HG03442 (cell line): ENCODE data around the gene GALNT18.

ENCODE experiments used
- ATAC-seq: cut with Tn5 transposase; IDR thresholded peaks from one replicate; pipeline ENCODE4 v1.9.1; 2021; ENCODE audit warnings: mild to moderate bottlenecking, moderate library complexity; ENCODE audit not compliant: unreplicated experiment

GALNT18 gene

GRCh38 chr11:11588243-11588642 is 33.6 kb downstream of the GALNT18 start:
- ATAC-seq = no peak

GRCh38 chr11:11587122-11587521 is 34.7 kb downstream of the GALNT18 start:
- ATAC-seq = no peak

- ATAC-seq = no peak
These were observed 35.3 kb downstream of the GALNT18 start for GRCh38 chr11:11586465-11586864.

GRCh38 chr11:11584937-11585336 is 36.9 kb downstream of the GALNT18 start:
- ATAC-seq = no peak

- no peak for ATAC-seq
These were observed 37.3 kb downstream of the GALNT18 start for GRCh38 chr11:11584530-11584810.

- ATAC-seq = no peak
These were observed 37.8 kb downstream of the GALNT18 start for GRCh38 chr11:11583801-11584529.

GRCh38 chr11:11582011-11582701 is 39.6 kb downstream of the GALNT18 start:
- ATAC-seq = no peak

GRCh38 chr11:11581481-11581880 is 40.3 kb downstream of the GALNT18 start:
- ATAC-seq = no peak

- ATAC-seq = no peak
These were observed 40.9 kb downstream of the GALNT18 start for GRCh38 chr11:11580841-11581411.

- ATAC-seq = no peak
These were observed 41.8 kb downstream of the GALNT18 start for GRCh38 chr11:11580012-11580411.

- ATAC-seq = no peak
These were observed 42.5 kb downstream of the GALNT18 start for GRCh38 chr11:11579012-11579988.

GRCh38 chr11:11577932-11578911 is 43.6 kb downstream of the GALNT18 start:
- no peak for ATAC-seq

- ATAC-seq = no peak
These were observed 44.5 kb downstream of the GALNT18 start for GRCh38 chr11:11577251-11577855.

GRCh38 chr11:11574373-11575287 is 47.2 kb downstream of the GALNT18 start:
- ATAC-seq = no peak

GRCh38 chr11:11572386-11572785 is 49.4 kb downstream of the GALNT18 start:
- no peak for ATAC-seq

- no peak for ATAC-seq
These were observed 49.9 kb downstream of the GALNT18 start for GRCh38 chr11:11571893-11572292.

- no peak for ATAC-seq
These were observed 51.0 kb downstream of the GALNT18 start for GRCh38 chr11:11570823-11571222.

- no peak for ATAC-seq
These were observed 51.8 kb downstream of the GALNT18 start for GRCh38 chr11:11569936-11570491.
